LNCAP (cell line): ENCODE measurements around the gene USP17L10.
"Not testable (repeated sequence)": the region's sequence is repeated elsewhere in the genome, so short reads cannot be mapped to it uniquely, and the experiment has no call there.

Experiments
- CTCF ChIP-seq: fragments of 450-650 bp; IDR thresholded peaks from 2 replicates; pipeline ENCODE4 v1.5.1; 2017; ENCODE audit warnings: mild to moderate bottlenecking

USP17L10 gene

GRCh38 chr4:9210357-9210756 lies at the start of gene USP17L10:
Gene USP17L10 (plus strand): TSS chr4:9210657. CDS start chr4:9210657, 0 bp downstream.
- TF ChIP-seq CTCF: not testable (repeated sequence)

- TF ChIP-seq CTCF: not testable (repeated sequence)
Measured at GRCh38 chr4:9169791-9170459, 40.5 kb upstream of the USP17L10 start, which contains the start of gene FAM90A26. Gene FAM90A26 (plus strand): TSS chr4:9170409. CDS start chr4:9173173, 2,764 bp downstream.

- not testable (repeated sequence) for TF ChIP-seq CTCF
Measured at GRCh38 chr4:9215105-9215504, 4.6 kb downstream of the USP17L10 start, which contains the start of gene USP17L11. Gene USP17L11 (plus strand): TSS chr4:9215405. CDS start chr4:9215405, 0 bp downstream.

GRCh38 chr4:9219852-9220251 lies 9.4 kb downstream of the USP17L10 start, which contains the start of gene USP17L12:
Gene USP17L12 (plus strand): TSS chr4:9220152. CDS start chr4:9220152, 0 bp downstream.
- TF ChIP-seq CTCF: not testable (repeated sequence)

GRCh38 chr4:9224596-9224995 lies 14.1 kb downstream of the USP17L10 start, which contains the start of gene USP17L13:
Gene USP17L13 (plus strand): TSS chr4:9224896. CDS start chr4:9224896, 0 bp downstream.
- TF ChIP-seq CTCF: not testable (repeated sequence)

- not testable (repeated sequence) for TF ChIP-seq CTCF
Measured at GRCh38 chr4:9234085-9234484, 23.6 kb downstream of the USP17L10 start, which contains the start of gene USP17L15. Gene USP17L15 (plus strand): TSS chr4:9234385. CDS start chr4:9234385, 0 bp downstream.

- not testable (repeated sequence) for TF ChIP-seq CTCF
Measured at GRCh38 chr4:9243579-9243978, 33.1 kb downstream of the USP17L10 start, which contains the start of gene USP17L17. Gene USP17L17 (plus strand): TSS chr4:9243879. CDS start chr4:9243879, 0 bp downstream.
